Right lobe of liver (tissue), 4 donors: ENCODE measurements around the gene TNIK.

Experiments
- POLR2A ChIP-seq: fragments of 450-650 bp; IDR thresholded peaks from one replicate; pipeline ENCODE4 v1.6.1; 2017; ENCODE audit warnings: antibody characterized with exemption, mild to moderate bottlenecking
- TF ChIP-seq, protein P1 (sequence below), 4 donors: fragments of 200-600 bp in 3 of 4; fragments of 450-650 bp in 1 of 4; IDR thresholded peaks; one replicate each; pipeline versions ENCODE4 v1.5.1 to v1.8.0; 2016 to 2022; ENCODE audit warnings: antibody characterized with exemption in 4 of 4, mild to moderate bottlenecking in 2 of 4
- donor health status: DM: no; HTN: no; CAD: no.
- donor health status: DM: no; HTN: no; CAD: no.
- donor health status: DM: no; HTN: yes; CAD: no.

GRCh38 chr3:171186383-171186782 is 273.8 kb downstream of the TNIK start:
- TF ChIP-seq, protein P1, sequence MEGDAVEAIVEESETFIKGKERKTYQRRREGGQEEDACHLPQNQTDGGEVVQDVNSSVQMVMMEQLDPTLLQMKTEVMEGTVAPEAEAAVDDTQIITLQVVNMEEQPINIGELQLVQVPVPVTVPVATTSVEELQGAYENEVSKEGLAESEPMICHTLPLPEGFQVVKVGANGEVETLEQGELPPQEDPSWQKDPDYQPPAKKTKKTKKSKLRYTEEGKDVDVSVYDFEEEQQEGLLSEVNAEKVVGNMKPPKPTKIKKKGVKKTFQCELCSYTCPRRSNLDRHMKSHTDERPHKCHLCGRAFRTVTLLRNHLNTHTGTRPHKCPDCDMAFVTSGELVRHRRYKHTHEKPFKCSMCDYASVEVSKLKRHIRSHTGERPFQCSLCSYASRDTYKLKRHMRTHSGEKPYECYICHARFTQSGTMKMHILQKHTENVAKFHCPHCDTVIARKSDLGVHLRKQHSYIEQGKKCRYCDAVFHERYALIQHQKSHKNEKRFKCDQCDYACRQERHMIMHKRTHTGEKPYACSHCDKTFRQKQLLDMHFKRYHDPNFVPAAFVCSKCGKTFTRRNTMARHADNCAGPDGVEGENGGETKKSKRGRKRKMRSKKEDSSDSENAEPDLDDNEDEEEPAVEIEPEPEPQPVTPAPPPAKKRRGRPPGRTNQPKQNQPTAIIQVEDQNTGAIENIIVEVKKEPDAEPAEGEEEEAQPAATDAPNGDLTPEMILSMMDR (IDR thresholded peaks at IDR 0.05) = no peak
- TF ChIP-seq POLR2A = no peak
